GM18499 (cell line): Measurements from ENCODE around the gene MRPS27.

Source experiments
- ATAC-seq: cut with Tn5 transposase; IDR thresholded peaks from one replicate; pipeline ENCODE4 v1.9.1; 2021; ENCODE audit warnings: moderate number of reproducible peaks; ENCODE audit not compliant: insufficient read depth, unreplicated experiment

Gene MRPS27

GRCh38 chr5:72209147-72210115 is 110.6 kb downstream of the MRPS27 start:
- no peak for ATAC-seq

DNA sequence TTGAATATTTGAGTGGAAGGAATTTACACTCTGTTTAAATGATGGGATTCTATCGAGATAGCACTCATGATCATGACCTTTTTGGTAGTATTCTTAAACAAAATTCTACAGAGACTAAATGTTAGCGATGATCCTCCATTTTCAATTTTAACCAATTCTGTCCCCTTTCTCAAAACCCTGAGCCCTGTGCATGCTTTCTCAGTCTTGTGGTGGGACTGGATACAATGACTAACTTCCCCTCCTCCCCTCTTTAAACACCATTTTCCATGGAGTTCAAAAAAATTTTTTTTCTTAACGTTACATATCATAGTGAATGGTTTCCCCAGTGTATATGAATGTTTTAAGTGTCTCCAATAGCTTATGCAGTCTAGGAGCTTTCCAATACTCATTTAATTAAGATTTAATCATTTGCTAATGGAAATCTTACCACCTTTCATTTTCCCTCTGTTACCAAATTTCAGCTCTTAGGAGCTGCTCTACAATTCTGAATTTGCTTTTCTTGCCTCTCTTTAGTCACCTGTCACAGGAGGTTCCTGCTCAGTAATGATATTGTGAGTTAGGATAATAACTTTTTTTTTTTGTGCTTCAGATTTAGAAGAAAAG is 111.6 kb downstream of the MRPS27 start:
- no peak for ATAC-seq

- ATAC-seq = no peak
These were observed 113.0 kb downstream of the MRPS27 start for GRCh38 chr5:72206994-72207393.

- no peak for ATAC-seq
These were observed 113.9 kb downstream of the MRPS27 start for GRCh38 chr5:72206160-72206559.

DNA sequence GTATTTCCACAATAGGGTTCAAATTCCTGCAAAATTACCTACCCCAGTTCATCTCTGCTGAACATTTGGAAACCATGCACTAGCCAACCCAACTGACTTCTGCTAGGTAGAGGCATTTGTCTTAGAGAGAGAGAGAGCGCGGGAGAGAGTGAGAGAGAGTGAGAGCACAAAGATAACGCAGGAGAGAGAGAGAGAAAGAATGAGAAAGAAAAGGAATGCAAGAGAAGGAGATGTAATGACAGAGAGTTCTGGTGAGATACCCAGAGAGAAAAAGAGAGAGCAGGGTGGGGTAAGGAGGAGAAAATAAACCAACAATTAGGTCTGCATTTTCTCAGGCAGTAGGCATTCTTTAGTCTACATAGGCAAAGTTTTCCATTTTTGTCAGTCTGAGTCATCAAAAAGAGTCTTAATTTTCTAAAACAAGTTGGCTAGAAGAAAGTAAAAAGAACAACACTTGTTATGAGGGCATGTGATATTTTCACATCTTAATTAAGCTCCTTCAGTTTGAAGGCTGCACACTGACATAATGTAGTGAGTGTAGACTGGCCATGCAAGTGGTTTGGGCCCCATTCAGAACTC is 114.5 kb downstream of the MRPS27 start:
- no peak for ATAC-seq

DNA sequence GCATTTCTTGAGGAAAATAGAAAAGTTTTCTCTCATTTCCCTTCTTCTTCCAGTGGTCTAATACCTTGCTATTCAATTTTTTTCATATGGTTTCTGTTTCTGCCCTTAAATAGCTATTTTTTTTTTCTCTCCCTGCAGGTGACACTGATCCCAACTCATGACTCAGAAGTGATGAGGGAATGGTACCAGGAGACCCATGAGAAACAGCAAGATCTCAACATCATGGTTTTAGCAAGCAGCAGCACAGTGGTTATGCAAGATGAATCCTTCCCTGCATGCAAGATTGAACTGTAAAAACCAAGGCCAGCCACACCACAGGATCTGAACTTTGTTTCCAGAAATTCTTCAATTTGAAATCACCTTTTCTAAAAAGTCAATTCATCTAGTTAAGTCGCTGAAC is 115.1 kb downstream of the MRPS27 start:
- ATAC-seq = no peak

GRCh38 chr5:72203251-72203845 is 116.7 kb downstream of the MRPS27 start:
- no peak for ATAC-seq

GRCh38 chr5:72202331-72202825 is 117.7 kb downstream of the MRPS27 start:
- no peak for ATAC-seq

GRCh38 chr5:72199681-72200080 is 120.4 kb downstream of the MRPS27 start:
- ATAC-seq = no peak

DNA sequence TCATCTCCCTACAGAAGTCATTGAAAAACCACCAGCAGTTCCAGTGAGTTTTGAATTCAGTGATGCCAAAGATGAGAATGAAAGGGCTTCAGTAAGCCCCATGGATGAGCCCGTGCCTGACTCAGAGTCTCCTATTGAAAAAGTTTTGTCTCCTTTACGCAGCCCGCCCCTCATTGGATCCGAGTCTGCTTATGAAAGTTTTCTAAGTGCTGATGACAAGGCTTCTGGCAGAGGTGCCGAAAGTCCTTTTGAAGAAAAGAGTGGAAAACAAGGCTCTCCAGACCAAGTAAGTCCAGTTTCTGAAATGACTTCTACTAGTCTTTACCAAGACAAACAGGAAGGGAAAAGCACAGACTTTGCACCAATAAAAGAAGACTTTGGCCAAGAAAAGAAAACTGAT is 122.6 kb downstream of the MRPS27 start:
- no peak for ATAC-seq

DNA sequence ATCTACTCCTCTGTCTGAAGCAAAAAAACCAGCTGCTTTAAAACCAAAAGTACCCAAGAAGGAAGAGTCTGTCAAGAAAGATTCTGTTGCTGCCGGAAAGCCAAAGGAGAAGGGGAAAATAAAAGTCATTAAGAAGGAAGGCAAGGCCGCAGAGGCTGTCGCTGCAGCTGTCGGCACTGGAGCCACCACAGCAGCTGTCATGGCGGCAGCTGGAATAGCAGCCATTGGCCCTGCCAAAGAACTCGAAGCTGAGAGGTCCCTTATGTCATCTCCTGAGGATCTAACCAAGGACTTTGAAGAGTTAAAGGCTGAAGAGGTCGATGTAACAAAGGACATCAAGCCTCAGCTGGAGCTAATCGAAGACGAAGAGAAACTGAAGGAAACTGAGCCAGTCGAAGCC is 124.5 kb downstream of the MRPS27 start:
- no peak for ATAC-seq

GRCh38 chr5:72194846-72195245 is 125.2 kb downstream of the MRPS27 start:
- peak; percentile 66 for ATAC-seq

GRCh38 chr5:72191404-72191803 is 128.6 kb downstream of the MRPS27 start:
- ATAC-seq = no peak

GRCh38 chr5:72189146-72189545 is 130.9 kb downstream of the MRPS27 start:
- ATAC-seq = no peak

DNA sequence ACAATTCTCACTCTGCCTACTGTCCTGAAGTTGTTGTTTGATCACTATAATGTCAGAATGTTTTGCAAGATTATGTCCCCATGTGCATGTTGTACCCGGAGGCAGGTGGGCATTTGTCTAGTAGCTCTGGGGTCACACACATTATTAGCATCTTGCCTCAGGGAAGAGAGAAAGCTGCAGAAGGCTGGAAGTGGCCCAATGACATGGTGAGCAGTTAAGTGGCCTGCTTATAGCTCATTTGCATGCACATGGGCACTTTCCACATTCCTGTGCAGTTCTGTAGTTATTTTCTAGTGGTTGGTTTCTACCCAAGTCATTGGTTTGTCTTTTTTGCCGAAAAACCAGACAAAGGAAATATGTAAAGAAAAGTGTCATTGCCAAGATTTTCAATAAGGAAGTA is 131.9 kb downstream of the MRPS27 start:
- ATAC-seq = no peak

- no peak for ATAC-seq
These were observed 132.5 kb downstream of the MRPS27 start for GRCh38 chr5:72187388-72188075.

GRCh38 chr5:72185496-72186329 is 134.3 kb downstream of the MRPS27 start:
- ATAC-seq = no peak

DNA sequence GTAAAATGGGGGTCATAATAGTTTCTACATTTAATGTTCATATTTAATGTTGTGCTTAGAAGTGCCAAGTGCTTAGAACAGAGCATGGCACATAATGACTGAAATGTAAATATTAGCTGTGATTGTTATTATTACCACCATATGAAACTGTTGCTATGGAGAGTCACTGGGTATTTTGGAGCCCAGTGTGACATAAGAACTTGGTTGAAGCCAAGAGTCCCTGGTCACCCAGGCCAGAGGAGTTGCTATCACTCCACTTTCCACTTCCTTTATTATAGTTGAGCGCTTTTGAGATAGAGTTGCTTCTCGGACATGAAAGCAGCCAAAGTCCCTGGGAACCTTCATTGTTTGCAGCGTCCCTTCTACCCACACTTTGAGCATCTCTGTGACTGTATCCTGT is 135.6 kb downstream of the MRPS27 start:
- ATAC-seq = no peak

DNA sequence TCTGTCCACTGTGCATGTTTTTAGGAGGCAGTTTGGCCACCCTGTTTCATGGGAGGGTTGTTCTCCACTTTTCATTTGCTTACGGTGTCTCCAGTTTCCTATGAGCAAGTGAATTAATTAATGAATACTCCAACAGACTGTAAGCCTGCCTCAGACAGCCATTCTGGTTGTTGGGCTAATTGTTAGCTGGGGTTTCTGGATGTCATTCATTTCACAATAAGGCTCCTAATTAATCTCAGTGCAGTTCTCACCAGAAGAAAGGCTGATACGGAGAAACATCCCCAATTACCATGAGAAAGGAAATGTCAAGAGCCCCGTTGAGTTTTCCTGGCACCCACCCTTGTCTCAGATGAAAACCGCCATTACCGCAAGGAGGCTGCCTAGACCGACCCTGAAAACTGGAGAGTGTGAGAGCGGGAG is 136.9 kb downstream of the MRPS27 start:
- ATAC-seq = no peak
